HG02642 (cell line): ENCODE data around the gene MTF1.
"Not testable (repeated sequence)": the region's sequence is repeated elsewhere in the genome, so short reads cannot be mapped to it uniquely, and the experiment has no call there.

Experiments used
- ATAC-seq: cut with Tn5 transposase; IDR thresholded peaks from one replicate; pipeline ENCODE4 v1.9.1; 2021; ENCODE audit warnings: mild to moderate bottlenecking; ENCODE audit not compliant: unreplicated experiment, poor library complexity

MTF1 gene

GRCh38 chr1:37859507-37860345 lies at the start of gene MTF1:
MTF1 (minus strand) TSS chr1:37859592; CDS start chr1:37857658, 1,934 bp downstream.
- ATAC-seq = peak; percentile 93

- ATAC-seq = not testable (repeated sequence)
Measured at GRCh38 chr1:37908531-37908930, 49.1 kb upstream of the MTF1 start.

DNA sequence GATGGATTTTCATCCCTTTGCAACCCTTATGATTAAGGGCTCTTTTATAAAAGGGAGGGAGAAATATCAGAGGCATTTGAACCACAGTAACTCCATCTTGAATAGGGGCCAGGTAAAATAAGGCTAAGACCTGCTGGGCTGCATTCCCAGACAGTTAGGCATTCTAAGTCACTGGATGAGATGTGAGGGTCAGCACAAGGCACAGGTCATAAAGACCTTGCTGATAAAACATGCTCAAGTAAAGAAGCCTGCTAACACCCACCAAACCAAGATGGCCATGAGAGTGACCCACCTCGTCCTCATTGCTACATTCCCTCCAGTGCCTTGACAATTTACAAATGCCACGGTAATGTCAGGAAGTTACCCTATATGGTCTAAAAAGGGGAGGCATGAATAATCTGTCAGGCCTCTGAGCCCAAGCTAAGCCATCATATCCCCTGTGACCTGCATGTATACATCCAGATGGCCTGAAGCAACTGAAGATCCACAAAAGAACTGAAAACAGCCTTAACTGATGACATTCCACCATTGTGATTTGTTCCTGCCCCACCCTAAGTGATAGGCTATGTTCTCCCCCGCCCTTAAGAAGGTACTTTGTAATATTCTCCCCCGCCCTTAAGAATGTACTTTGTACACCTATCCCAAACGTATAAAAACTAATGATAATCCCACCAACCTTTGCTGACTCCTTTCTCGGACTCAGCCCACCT lies 48.2 kb upstream of the MTF1 start:
- ATAC-seq = not testable (repeated sequence)

DNA sequence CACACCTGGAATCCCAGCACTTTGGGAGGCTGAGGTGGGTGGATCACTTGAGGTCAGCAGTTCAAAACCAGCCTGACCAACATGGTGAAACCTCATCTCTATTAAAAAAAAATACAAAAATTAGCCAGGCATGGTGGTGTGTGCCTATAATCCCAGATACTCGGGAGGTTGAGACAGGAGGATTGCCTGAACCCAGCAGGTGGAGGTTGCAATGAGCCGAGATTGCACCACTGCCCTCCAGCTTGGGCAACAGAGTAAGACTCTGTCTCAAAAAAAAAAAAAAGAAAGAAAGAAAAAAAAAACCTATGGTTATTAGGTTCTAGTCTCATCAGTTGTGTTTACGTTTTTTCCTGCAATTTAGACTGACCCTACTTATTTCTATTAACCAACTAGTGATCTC lies 47.2 kb upstream of the MTF1 start:
- not testable (repeated sequence) for ATAC-seq

GRCh38 chr1:37905727-37906126 lies 46.3 kb upstream of the MTF1 start:
- no peak for ATAC-seq

DNA sequence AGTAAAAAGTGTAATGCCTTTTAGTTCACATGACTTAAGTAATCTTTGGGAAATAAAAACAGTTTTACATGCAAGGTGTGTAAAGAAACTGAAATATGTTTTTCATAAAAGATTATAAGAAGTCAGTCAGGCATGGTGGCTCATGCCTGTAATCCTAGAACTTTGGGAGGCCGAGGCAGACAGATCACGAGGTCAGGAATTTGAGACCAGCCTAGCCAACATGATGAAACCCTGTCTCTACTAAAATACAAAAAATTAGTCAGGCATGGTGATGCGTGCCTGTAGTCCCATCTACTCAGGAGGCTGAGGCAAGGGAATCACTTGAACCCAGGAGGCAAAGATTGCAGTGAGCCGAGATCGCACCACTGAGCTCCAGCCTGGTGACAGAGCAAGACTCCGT lies 44.5 kb upstream of the MTF1 start:
- ATAC-seq = not testable (repeated sequence)

GRCh38 chr1:37902983-37903382 lies 43.6 kb upstream of the MTF1 start:
- ATAC-seq = no peak

DNA sequence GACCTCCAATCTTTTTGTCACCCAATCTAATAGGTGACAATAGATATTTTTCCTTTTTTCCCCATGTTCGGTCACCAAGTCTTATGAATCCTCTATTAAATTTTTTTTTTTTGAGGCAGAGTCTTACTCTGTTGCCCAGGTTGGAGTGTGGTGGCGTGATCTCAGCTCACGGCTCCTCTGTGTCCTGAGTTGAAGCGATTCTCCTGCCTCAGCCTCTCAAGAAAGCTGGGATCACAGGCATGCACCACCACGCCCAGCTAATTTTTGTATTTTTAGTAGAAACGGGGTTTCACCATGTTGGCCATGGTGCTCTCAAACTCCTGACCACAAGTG lies 42.5 kb upstream of the MTF1 start:
- ATAC-seq = peak; percentile 25

DNA sequence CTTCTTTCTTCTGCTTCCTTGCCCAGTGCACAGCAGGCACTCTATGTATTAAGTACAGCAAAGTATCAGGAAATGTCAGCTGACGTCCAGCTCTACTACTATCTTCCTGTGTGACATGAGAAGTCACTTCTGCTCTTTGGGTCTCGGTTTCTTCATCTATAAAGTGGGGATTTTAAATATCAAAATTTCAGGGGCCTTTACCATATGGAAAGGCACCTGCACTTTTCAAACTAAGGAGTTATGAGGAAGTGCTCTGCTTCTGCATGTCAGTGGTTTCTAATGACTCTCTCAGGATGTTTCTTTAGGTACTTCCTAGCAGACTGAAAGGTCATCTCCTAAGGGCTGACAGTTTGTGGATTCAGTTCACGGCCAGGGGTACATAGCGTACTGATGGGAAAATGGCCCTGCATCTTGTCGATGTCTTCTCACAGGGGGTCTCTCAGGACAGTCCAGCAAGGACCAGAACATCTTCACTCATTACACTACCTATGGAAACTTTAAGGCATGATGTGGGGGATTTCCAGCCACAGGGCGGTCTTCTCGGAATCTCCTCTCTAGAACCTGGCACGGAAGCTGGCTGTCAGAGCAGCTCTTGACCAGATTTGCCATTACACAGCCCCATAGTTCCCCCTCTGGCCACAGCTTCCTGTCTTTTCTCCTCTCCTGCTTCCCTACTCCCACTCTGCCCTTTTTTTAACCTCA lies 42.0 kb upstream of the MTF1 start:
- peak; percentile 78 for ATAC-seq

- not testable (repeated sequence) for ATAC-seq
Measured at GRCh38 chr1:37897563-37897962, 38.2 kb upstream of the MTF1 start.

DNA sequence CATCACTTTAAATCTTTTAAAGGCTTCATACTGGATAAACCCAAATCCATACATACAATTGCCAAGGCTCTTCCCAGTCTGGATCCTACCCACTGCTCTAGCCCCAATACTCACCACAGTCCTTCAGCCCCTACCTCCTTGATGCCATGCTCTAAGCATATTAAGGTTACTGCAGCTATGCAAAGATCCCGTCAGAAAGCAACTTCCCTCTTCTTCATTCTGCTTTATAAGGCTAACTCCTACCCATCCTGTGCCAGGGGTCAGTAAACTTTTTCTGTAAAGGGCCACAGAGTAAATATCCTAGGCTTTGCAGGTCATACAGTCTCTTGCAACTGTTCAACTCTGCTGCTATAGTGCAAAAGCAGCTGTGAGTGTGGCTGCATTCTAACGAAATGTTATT lies 34.3 kb upstream of the MTF1 start:
- ATAC-seq = no peak

- ATAC-seq = no peak
Measured at GRCh38 chr1:37892151-37893047, 33.0 kb upstream of the MTF1 start.

DNA sequence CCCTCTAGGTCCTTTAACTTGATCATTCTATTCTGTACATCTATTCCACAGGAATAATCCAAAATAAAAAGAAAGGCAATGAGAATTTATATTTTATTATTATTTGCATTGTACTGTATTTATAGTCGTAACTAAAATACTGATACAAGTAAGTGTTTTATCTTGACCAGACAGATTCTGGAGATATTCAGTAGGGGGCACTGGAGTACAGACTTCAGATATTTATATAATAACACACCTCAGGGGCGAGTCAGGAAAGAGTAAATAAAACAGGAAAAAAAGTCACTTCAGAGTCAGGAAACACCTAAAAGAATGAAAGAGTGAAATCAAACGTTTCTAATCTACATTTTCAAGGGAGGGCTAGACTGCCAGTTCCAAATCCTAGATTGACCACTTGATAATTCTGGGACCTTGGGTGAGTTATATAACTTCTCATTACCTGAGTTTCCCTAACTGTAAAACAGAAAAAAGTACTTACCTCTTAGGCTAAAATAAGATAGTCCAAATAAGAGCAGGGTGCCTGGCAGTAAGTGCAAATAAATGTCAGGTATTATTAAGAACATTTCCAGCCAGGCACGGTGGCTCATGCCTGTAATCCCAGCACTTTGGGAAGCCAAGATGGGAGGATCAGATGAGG lies 31.1 kb upstream of the MTF1 start:
- no peak for ATAC-seq

- ATAC-seq = no peak
Measured at GRCh38 chr1:37888022-37888700, 28.8 kb upstream of the MTF1 start.

GRCh38 chr1:37884145-37884544 lies 24.8 kb upstream of the MTF1 start:
- ATAC-seq = no peak

GRCh38 chr1:37883671-37884070 lies 24.3 kb upstream of the MTF1 start:
- ATAC-seq = no peak

- no peak for ATAC-seq
Measured at GRCh38 chr1:37879865-37880264, 20.5 kb upstream of the MTF1 start.

- ATAC-seq = no peak
Measured at GRCh38 chr1:37878071-37878470, 18.7 kb upstream of the MTF1 start.

GRCh38 chr1:37875833-37876232 lies 16.4 kb upstream of the MTF1 start:
- no peak for ATAC-seq
